Body of pancreas (tissue), 4 donors: ENCODE measurements around the gene FCHO1. TPM values are rescaled to one million over a fixed set of nuclear protein-coding genes. Genes with fewer than 3 reads are reported as not detected.

Experiments
- ATAC-seq: fragments of 150-250 bp; one replicate; pipeline ENCODE4 v1.9.1; 2016
- DNase-seq, 4 donors: peaks; one replicate each; pipeline ENCODE4 v3.0.0-alpha.2; 2019
- H3K27ac ChIP-seq, 4 donors: fragments of 200-600 bp; sonication (generic); 1 replicate in 3 of 4; 2 replicates in 1 of 4; pipeline versions ENCODE4 v1.5.1 to v1.6.1; 2016 to 2019; ENCODE audit warnings: mild to moderate bottlenecking in 1 of 4, mixed read lengths in 1 of 4, moderate library complexity in 1 of 4
- H3K27me3 ChIP-seq, 2 donors: fragments of 200-600 bp; sonication (generic); one replicate each; pipeline ENCODE4 v1.6.0; 2016; ENCODE audit warnings: mild to moderate bottlenecking in 1 of 2
- H3K36me3 ChIP-seq, 2 donors: fragments of 200-600 bp; sonication (generic); replicated peaks in 1 of 2; 2 replicates each; pipeline ENCODE4 v1.5.1; 2016; ENCODE audit warnings: low read depth in 2 of 2; ENCODE audit not compliant: insufficient read depth in 1 of 2
- H3K4me1 ChIP-seq: fragments of 200-600 bp; sonication (generic); one replicate; pipeline ENCODE4 v1.6.0; 2016
- H3K4me3 ChIP-seq, 2 donors: fragments of 200-600 bp; sonication (generic); 1 replicate in 1 of 2; 2 replicates in 1 of 2; pipeline ENCODE4 v1.5.1; 2016 to 2019
- H3K9me3 ChIP-seq, 3 donors: fragments of 200-600 bp; sonication (generic); 1 replicate in 2 of 3; 2 replicates in 1 of 3; pipeline ENCODE4 v1.5.1; 2016
- POLR2A ChIP-seq, 3 donors: fragments of 450-650 bp; IDR thresholded peaks; one replicate each; pipeline ENCODE4 v1.6.1; 2016; ENCODE audit warnings: antibody characterized with exemption in 3 of 3, mild to moderate bottlenecking in 2 of 3
- WGBS, 2 donors: methylation state at CpG; one replicate each; pipeline ENCODE4 v1.1.5; 2017; 5-methylcytosine and 5-hydroxymethylcytosine counted together
- intact Hi-C: fragments of 100-400 bp; cut with DNase I; formaldehyde crosslinking; loops from one replicate; pipeline ENCODE4 v1.15.1; 2023
- total RNA-seq, 2 donors: library from RNA; depleted of rRNA; stranded (reverse); fragments of >200 nt; gene quantifications; one replicate each; pipeline ENCODE4 v1.1.0, GENCODE V29; 2016
- TF ChIP-seq, protein P1 (sequence below), 7 experiments: fragments of 450-650 bp in 4 of 7; fragments of 200-600 bp in 3 of 7; sonication (generic) in 3 of 7; IDR thresholded peaks; one replicate each; pipeline ENCODE4 v1.5.1; 2016 to 2019; ENCODE audit warnings: antibody characterized with exemption in 7 of 7

FCHO1 gene
- total RNA-seq, 2 donors from 2014 or later = 1.6 TPM; not detected in 1

DNA sequence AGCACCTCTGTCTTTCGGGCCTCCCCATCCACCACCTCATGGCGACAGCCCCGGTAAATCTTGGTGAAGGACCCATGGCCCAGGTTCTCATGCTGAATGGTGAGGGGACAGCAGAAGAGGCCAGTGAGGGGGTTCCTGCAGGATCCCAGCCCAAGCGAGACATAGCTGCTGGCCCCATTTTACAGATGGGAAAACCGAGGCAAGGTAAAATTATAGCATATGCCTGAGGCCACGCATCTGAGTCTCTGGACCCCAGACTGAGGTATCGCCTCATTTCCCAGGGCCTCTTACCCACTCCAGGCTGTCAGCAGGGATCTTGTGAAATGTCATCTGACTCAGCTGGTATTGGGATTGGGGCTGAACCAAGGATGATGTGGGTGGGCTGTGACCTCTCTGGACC is 86.7 kb downstream of the FCHO1 start:
- no peaks in the 10 kb centered on the region for H3K9me3 ChIP-seq
- H3K4me1 ChIP-seq = peaks cover 15% of the 10 kb centered on the region
- peaks cover 0 to 4% of the 10 kb centered on the region in 2 donors for H3K27me3 ChIP-seq
- ATAC-seq (no peak), DNase-seq (no peak)
- TF ChIP-seq POLR2A (IDR thresholded peaks at IDR 0.05) = no peak
- TF ChIP-seq, protein P1, sequence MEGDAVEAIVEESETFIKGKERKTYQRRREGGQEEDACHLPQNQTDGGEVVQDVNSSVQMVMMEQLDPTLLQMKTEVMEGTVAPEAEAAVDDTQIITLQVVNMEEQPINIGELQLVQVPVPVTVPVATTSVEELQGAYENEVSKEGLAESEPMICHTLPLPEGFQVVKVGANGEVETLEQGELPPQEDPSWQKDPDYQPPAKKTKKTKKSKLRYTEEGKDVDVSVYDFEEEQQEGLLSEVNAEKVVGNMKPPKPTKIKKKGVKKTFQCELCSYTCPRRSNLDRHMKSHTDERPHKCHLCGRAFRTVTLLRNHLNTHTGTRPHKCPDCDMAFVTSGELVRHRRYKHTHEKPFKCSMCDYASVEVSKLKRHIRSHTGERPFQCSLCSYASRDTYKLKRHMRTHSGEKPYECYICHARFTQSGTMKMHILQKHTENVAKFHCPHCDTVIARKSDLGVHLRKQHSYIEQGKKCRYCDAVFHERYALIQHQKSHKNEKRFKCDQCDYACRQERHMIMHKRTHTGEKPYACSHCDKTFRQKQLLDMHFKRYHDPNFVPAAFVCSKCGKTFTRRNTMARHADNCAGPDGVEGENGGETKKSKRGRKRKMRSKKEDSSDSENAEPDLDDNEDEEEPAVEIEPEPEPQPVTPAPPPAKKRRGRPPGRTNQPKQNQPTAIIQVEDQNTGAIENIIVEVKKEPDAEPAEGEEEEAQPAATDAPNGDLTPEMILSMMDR (IDR thresholded peaks at IDR 0.05) = no peak
- intact Hi-C loops = no loop called here
- no peak overlapping the region for H3K27ac ChIP-seq
- no peaks in the 10 kb centered on the region for H3K36me3 ChIP-seq
- WGBS, 2 donors = 78 to 81% methylated on average over 4 to 7 of the region's 7 CpGs
- H3K4me3 ChIP-seq = no peak overlapping the region

Other genes starting within 250 kb of the FCHO1 start
- 10 to 100 TPM; 64.9 to 82.7 TPM for gene PGLS, start 239.8 kb upstream of the FCHO1 start, total RNA-seq
- gene COLGALT1, start 195.8 kb upstream of the FCHO1 start, total RNA-seq = 10 to 100 TPM; 38.9 to 41.5 TPM
- gene UNC13A, start 63.1 kb upstream of the FCHO1 start, total RNA-seq = 1 to 10 TPM; 1.3 to 2.6 TPM
- 10 to 100 TPM; 37.1 to 53.4 TPM for gene MAP1S, start 32.0 kb upstream of the FCHO1 start, total RNA-seq
- gene B3GNT3, start 43.7 kb downstream of the FCHO1 start, total RNA-seq = 1 to 10 TPM; 2.0 to 6.0 TPM
- gene INSL3, start 70.0 kb downstream of the FCHO1 start, total RNA-seq = not detected
- gene JAK3, start 96.5 kb downstream of the FCHO1 start, total RNA-seq = 1 to 10 TPM; 2.0 to 3.1 TPM
- gene RPL18A, start 108.4 kb downstream of the FCHO1 start, total RNA-seq = 1,000 to 10,000 TPM; 1,158 to 1,588 TPM
- not detected for gene SLC5A5, start 120.5 kb downstream of the FCHO1 start, total RNA-seq
- gene CCDC124, start 181.5 kb downstream of the FCHO1 start, total RNA-seq = 10 to 100 TPM; 25.2 to 84.0 TPM
- gene KCNN1, start 215.6 kb downstream of the FCHO1 start, total RNA-seq = not detected